Adrenal gland (tissue), 12 donors: Measurements from ENCODE around the gene FAM131C. TPM values are rescaled to one million over a fixed set of nuclear protein-coding genes. Genes with fewer than 3 reads are reported as not detected.

Source experiments
- DNase-seq, 7 donors: peaks; one replicate each; pipeline ENCODE4 v3.0.0-alpha.2; 2019 to 2020
- H3K27ac ChIP-seq, 5 donors: fragments of 200-600 bp; sonication (generic) in 4 of 5; 1 replicate in 3 of 5; 2 replicates in 2 of 5; pipeline versions ENCODE4 v1.5.1 to v1.8.0; 2016 to 2020; ENCODE audit warnings: mild to moderate bottlenecking in 1 of 5
- H3K27me3 ChIP-seq: fragments of 200-600 bp; 2 replicates; pipeline ENCODE4 v1.8.0; 2021
- H3K36me3 ChIP-seq, 2 donors: fragments of 200-600 bp; replicated peaks in 1 of 2; 1 replicate in 1 of 2; 2 replicates in 1 of 2; pipeline versions ENCODE4 v1.5.1 to v1.8.0; 2018 to 2022
- H3K4me1 ChIP-seq, 2 donors: fragments of 200-600 bp; replicated peaks in 1 of 2; 1 replicate in 1 of 2; 2 replicates in 1 of 2; pipeline versions ENCODE4 v1.5.1 to v1.8.0; 2018 to 2021
- H3K4me3 ChIP-seq, 4 donors: fragments of 200-600 bp; sonication (generic) in 3 of 4; one replicate each; pipeline ENCODE4 v1.5.1; 2016 to 2018
- H3K9me3 ChIP-seq, 3 donors: fragments of 200-600 bp; sonication (generic) in 1 of 3; replicated peaks in 1 of 3; 1 replicate in 2 of 3; 2 replicates in 1 of 3; pipeline versions ENCODE4 v1.5.1 to v1.8.0; 2016 to 2021
- POLR2A ChIP-seq, 2 donors: fragments of 450-650 bp; IDR thresholded peaks; one replicate each; pipeline ENCODE4 v1.6.1; 2017; ENCODE audit warnings: antibody characterized with exemption in 2 of 2, mild to moderate bottlenecking in 2 of 2, moderate library complexity in 1 of 2
- WGBS, 4 donors: extraction: QIAGEN DNeasy Blood & Tissue Kit in 2 of 4; methylation state at CpG; one replicate each; pipeline versions ENCODE4 v1.1.5 to v1.1.7; 2013 to 2017; 5-methylcytosine and 5-hydroxymethylcytosine counted together
- intact Hi-C, 2 donors: fragments of 100-400 bp; cut with DNase I; formaldehyde crosslinking; loops; one replicate each; pipeline versions ENCODE4 v1.14.1 to v1.15.0; 2022 to 2023
- polyA plus RNA-seq, 3 donors: library from polyadenylated mRNA; stranded (reverse); fragments of 200-250 nt in 2 of 3; fragments of 350-450 nt in 1 of 3; fragmentation: Illumina TruSeq in 1 of 3; extraction: RNeasy Lipid Tissue Mini Kit (QIAGEN cat#74804) in 1 of 3; gene quantifications; one replicate each; pipeline ENCODE4 v1.2.3, GENCODE V29; 2013 to 2014
- total RNA-seq, 9 donors: library from RNA; depleted of rRNA in 4 of 9; stranded (reverse); fragments of >200 nt in 4 of 9; fragments of 120-200 nt in 1 of 9; fragmentation: NEBNext Ultra II Directional in 1 of 9; extraction: Animal tissue kit (Norgen Biotek cat#: 25700) in 1 of 9; gene quantifications; one replicate each; pipeline versions ENCODE4 v1.1.0 to v1.2.4, GENCODE V29; 2013 to 2023
- TF ChIP-seq, protein P1 (sequence below), 6 experiments: fragments of 450-650 bp in 4 of 6; fragments of 200-600 bp in 2 of 6; sonication (generic) in 1 of 6; IDR thresholded peaks; 1 replicate in 5 of 6; 2 replicates in 1 of 6; pipeline versions ENCODE4 v1.5.1 to v1.8.0; 2016 to 2021; ENCODE audit warnings: antibody characterized with exemption in 6 of 6, mild to moderate bottlenecking in 2 of 6, moderate library complexity in 1 of 6
- donor health status: healthy with polysubstance abuse.
- donor health status: Bipolar disorder and iron deficiency.
- donor health status: DM: yes; HTN: yes; CAD: no.
- donor health status: DM: no; HTN: no; CAD: no.
- donor health status: DM: no; HTN: no; CAD: no.
- donor health status: DM: yes; HTN: yes; CAD: no.

FAM131C gene
- total and polyA plus RNA-seq, 12 donors: 3.0 to 12.0 (median 4.9) TPM

DNA sequence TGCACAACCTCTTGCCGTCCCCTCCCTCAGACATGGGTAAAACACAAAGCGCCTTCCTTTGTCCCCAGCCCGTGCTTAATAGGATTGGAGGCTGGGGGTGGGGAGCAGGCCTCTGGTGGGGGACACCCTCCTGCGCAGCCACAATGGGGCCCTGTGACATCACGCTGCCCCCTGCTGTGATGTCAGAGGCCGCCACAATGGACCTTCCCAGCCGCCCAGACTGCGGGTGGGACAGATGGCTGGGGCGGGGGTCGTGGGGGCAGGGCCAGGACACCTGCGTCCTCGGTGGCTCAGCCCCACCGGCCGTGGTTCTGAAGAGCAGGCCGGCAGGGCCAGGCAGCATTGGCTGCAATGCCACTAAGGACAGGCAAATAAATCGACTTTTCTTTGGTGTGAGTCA, 42.6 kb upstream of the FAM131C start:
- no peaks in the 10 kb centered on the region for H3K36me3 ChIP-seq
- no peak overlapping the region for H3K27ac ChIP-seq
- peak in 1 of 7 donors; percentile 35 for DNase-seq
- no peaks in the 10 kb centered on the region for H3K27me3 ChIP-seq
- H3K9me3 ChIP-seq: no peaks in the 10 kb centered on the region
- TF ChIP-seq, protein P1, sequence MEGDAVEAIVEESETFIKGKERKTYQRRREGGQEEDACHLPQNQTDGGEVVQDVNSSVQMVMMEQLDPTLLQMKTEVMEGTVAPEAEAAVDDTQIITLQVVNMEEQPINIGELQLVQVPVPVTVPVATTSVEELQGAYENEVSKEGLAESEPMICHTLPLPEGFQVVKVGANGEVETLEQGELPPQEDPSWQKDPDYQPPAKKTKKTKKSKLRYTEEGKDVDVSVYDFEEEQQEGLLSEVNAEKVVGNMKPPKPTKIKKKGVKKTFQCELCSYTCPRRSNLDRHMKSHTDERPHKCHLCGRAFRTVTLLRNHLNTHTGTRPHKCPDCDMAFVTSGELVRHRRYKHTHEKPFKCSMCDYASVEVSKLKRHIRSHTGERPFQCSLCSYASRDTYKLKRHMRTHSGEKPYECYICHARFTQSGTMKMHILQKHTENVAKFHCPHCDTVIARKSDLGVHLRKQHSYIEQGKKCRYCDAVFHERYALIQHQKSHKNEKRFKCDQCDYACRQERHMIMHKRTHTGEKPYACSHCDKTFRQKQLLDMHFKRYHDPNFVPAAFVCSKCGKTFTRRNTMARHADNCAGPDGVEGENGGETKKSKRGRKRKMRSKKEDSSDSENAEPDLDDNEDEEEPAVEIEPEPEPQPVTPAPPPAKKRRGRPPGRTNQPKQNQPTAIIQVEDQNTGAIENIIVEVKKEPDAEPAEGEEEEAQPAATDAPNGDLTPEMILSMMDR (IDR thresholded peaks at IDR 0.05): no peak
- TF ChIP-seq POLR2A (IDR thresholded peaks at IDR 0.05): no peak
- H3K4me3 ChIP-seq: no peak overlapping the region
- 45 to 73% (median 60%) methylated on average over 8 to 16 of the region's 16 CpGs for WGBS, 4 donors
- intact Hi-C loops: no loop called here
- peaks cover 0 to 5% of the 10 kb centered on the region in 2 donors for H3K4me1 ChIP-seq

DNA sequence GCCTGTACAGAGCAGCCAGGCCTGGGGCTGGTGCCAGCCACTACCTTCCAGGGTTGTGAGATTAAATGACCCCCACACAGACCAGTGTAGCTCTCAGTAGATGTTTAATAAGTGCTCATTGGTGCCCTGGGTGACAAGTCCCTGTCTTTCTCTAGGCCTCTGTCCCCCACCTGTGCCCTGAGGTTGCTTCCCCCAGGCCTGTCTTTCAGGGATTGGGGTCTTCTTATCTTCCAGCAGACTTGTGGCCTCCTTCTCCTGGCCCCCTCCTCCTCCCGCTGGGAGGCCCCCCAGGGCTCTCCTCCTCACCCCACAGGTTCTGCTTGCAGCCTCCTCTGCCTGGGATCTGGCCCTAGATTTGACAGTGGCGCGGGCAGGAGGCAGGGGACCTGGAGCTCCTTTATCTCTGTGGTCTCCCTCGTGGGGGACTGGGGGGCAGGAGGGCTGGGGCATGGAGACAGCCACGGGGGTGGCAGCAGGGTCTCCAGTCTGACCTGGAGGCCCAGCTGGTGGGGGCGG, 42.1 kb upstream of the FAM131C start:
- TF ChIP-seq POLR2A (IDR thresholded peaks at IDR 0.05): no peak
- TF ChIP-seq, protein P1 (IDR thresholded peaks at IDR 0.05): no peak
- Histone ChIP-seq H3K4me1 (peaks cover 0 to 5% of the 10 kb centered on the region in 2 donors), H3K27me3 (no peaks in the 10 kb centered on the region), H3K4me3 (no peak overlapping the region), H3K36me3 (no peaks in the 10 kb centered on the region), H3K9me3 (no peaks in the 10 kb centered on the region), H3K27ac (no peak overlapping the region)
- intact Hi-C loops: no loop called here
- no peak for DNase-seq
- 69 to 100% (median 75%) methylated on average over 1 to 6 of the region's 6 CpGs for WGBS, 4 donors

GRCh38 chr1:16114527-16115467, 41.3 kb upstream of the FAM131C start:
- no peak overlapping the region for H3K27ac ChIP-seq
- intact Hi-C loops: no loop called here
- TF ChIP-seq POLR2A (IDR thresholded peaks at IDR 0.05): no peak
- TF ChIP-seq, protein P1 (IDR thresholded peaks at IDR 0.05): no peak
- H3K4me3 ChIP-seq: no peak overlapping the region
- H3K27me3 ChIP-seq: no peaks in the 10 kb centered on the region
- WGBS, 4 donors: 78 to 94% (median 90%) methylated on average over 17 to 23 of the region's 23 CpGs
- H3K4me1 ChIP-seq: peaks cover 0 to 5% of the 10 kb centered on the region in 2 donors
- no peaks in the 10 kb centered on the region for H3K9me3 ChIP-seq
- DNase-seq: no peak
- no peaks in the 10 kb centered on the region for H3K36me3 ChIP-seq
